ENCODE measurements around the gene VNN1. TPM values are rescaled to one million over a fixed set of nuclear protein-coding genes. Genes with fewer than 3 reads are reported as not detected.

Gene VNN1
- total and polyA plus RNA-seq, 4 donors, result 0.69 to 21.8 (median 3.1) TPM

DNA sequence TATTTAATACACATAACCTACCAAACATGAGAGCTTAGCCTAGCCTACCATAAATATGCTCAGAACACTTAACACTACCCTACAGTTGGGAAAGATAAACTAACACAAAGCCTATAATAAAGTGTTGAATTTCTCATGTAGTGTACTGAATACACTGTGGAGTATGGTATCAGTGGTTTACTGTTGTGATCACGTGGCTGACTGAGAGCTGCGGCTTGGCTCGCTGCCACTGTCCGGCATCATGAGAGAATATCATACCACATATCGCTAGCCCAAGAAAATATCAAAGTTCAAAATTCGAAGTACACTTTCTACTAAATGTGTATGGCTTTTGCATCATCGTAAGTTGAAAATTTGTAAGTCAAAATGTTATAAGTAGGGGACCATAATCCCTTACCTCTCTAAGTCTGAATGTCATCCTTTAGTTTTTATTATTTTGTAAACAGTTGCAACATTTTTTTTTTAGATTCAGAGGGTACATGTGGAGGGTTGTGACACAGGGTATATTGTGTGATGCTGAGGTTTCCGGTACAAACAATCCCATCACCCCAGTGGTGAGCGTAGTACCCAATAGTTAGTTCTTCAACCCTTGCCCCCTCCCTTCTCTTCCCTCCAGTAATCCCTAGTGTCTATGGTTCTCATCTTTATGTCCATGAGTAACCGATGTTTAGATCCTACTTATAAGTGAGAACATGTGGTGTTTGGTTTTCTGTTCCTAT is 40.3 kb downstream of the VNN1 start:
- no peaks in the 10 kb centered on the region for H3K36me3 ChIP-seq (ENCODE audit: control insufficient read depth in 1 of 2, insufficient read depth in 2 of 2, low read length in 1 of 2)
- no peak overlapping the region for H3K27ac ChIP-seq (ENCODE audit: low read depth in 1 of 2, low read length in 2 of 2)
- ATAC-seq (ENCODE audit: low FRiP score) (no peak), DNase-seq (no peak)
- WGBS, 2 donors, result 85% methylated on average over 10 of the region's 10 CpGs
- no peaks in the 10 kb centered on the region for H3K27me3 ChIP-seq (ENCODE audit: control insufficient read depth in 1 of 2, insufficient read depth in 2 of 2, low read length in 1 of 2)
- intact Hi-C loops (cut with DNase I), result loop anchor here (5.0 to 10.0 kb wide), 2 partner anchors 109 to 121 kb away; partner anchors contain the start of gene SLC18B1 (in 1 of the 2)
- H3K4me1 ChIP-seq (ENCODE audit: control insufficient read depth in 1 of 2, insufficient read depth in 2 of 2, low read length in 2 of 2), result no peaks in the 10 kb centered on the region
- H3K4me3 ChIP-seq (ENCODE audit: low read length in 2 of 2), result no peak overlapping the region
- no peaks in the 10 kb centered on the region for H3K9me3 ChIP-seq (ENCODE audit: control insufficient read depth, low read length)

DNA sequence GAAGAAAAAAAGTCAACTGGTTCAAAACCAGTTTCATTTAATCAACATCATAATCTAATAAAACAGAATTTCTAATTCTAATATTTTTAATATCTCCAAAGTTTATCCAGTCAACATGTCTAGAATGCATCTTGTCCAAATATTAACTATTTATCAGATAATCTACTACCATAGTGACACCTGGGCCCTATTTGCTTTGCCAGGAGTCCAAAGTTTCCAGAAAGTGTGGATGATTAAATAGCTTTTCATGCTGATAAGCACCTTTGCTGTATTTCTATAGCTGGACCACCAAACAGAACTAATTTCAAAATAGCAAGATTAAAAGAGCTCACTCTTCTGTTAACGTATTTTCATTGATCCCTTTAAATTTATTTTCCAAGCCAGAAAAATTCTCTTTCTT is 42.6 kb downstream of the VNN1 start:
- H3K4me3 ChIP-seq (ENCODE audit: low read length in 2 of 2), result no peak overlapping the region
- no peak for DNase-seq
- H3K27ac ChIP-seq (ENCODE audit: low read depth in 1 of 2, low read length in 2 of 2), result no peak overlapping the region
- no peaks in the 10 kb centered on the region for H3K27me3 ChIP-seq (ENCODE audit: control insufficient read depth in 1 of 2, insufficient read depth in 2 of 2, low read length in 1 of 2)
- intact Hi-C loops (cut with DNase I), result loop anchor here (5.0 to 10.0 kb wide), 2 partner anchors 111 to 124 kb away; partner anchors contain the start of gene SLC18B1 (in 1 of the 2)
- WGBS, 2 donors, result 89 to 100% methylated on average over 1 of the region's 1 CpG
- no peaks in the 10 kb centered on the region for H3K4me1 ChIP-seq (ENCODE audit: control insufficient read depth in 1 of 2, insufficient read depth in 2 of 2, low read length in 2 of 2)
- H3K36me3 ChIP-seq (ENCODE audit: control insufficient read depth in 1 of 2, insufficient read depth in 2 of 2, low read length in 1 of 2), result no peaks in the 10 kb centered on the region
- H3K9me3 ChIP-seq (ENCODE audit: control insufficient read depth, low read length), result no peaks in the 10 kb centered on the region
- no peak for ATAC-seq (ENCODE audit: low FRiP score)

DNA sequence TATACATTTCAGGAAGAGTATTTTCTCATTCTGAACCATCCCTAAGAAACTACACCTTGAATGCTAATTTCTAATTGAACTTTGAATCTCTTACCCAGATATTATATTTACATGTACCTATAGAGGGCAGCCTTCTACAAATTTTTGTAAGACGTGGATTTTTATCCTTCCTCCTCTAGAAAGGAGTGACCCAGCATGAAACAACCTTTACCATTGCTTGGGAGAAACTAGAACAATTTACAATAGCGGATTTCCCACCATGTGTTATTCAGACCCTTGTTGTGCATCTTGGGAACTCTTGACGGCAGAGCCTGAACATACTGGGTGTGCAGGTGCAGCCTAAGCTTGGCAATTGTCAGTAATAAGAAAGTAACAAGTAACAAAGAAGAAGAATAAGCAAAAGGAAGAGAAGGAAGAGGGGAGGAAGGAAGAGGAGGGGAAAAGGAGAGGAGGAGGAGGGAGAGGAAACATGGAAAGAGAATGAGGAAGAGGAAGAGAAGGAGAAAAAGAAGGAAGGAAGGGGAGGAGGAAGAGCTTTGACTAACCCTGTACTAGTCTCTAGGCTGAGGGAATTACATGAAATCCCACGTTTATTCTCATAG is 44.1 kb downstream of the VNN1 start:
- ATAC-seq (ENCODE audit: low FRiP score) (peak; percentile 67), DNase-seq (no peak)
- H3K4me1 ChIP-seq (ENCODE audit: control insufficient read depth in 1 of 2, insufficient read depth in 2 of 2, low read length in 2 of 2), result no peaks in the 10 kb centered on the region
- no peak overlapping the region for H3K4me3 ChIP-seq (ENCODE audit: low read length in 2 of 2)
- intact Hi-C loops (cut with DNase I), result loop anchor here (5.0 to 10.0 kb wide), 2 partner anchors 113 to 125 kb away; partner anchors contain the start of gene SLC18B1 (in 1 of the 2)
- H3K27ac ChIP-seq (ENCODE audit: low read depth in 1 of 2, low read length in 2 of 2), result no peak overlapping the region
- H3K27me3 ChIP-seq (ENCODE audit: control insufficient read depth in 1 of 2, insufficient read depth in 2 of 2, low read length in 1 of 2), result no peaks in the 10 kb centered on the region
- no peaks in the 10 kb centered on the region for H3K9me3 ChIP-seq (ENCODE audit: control insufficient read depth, low read length)
- 4 to 5% methylated on average over 4 of the region's 4 CpGs for WGBS, 2 donors
- H3K36me3 ChIP-seq (ENCODE audit: control insufficient read depth in 1 of 2, insufficient read depth in 2 of 2, low read length in 1 of 2), result no peaks in the 10 kb centered on the region

DNA sequence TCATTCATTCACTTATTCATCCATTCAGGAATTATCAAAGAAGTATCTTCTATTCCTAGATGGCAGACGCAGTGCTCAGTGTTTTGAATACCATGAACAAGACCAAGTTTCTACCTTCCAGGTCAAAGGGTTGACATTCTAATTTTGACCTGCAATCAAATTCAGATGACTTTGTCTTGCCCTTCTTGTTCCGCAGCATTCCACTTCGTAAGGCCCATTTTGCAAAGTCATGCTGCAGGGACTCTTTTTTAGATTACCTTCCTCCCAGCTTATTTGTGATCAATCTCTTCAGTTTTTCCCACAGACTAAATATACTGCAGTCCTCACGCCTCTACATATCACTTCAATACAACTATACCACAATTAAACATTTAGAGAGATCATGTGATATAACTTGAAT is 47.7 kb downstream of the VNN1 start:
- ATAC-seq (ENCODE audit: low FRiP score), result no peak
- no peaks in the 10 kb centered on the region for H3K27me3 ChIP-seq (ENCODE audit: control insufficient read depth in 1 of 2, insufficient read depth in 2 of 2, low read length in 1 of 2)
- no peak for DNase-seq
- no peaks in the 10 kb centered on the region for H3K4me1 ChIP-seq (ENCODE audit: control insufficient read depth in 1 of 2, insufficient read depth in 2 of 2, low read length in 2 of 2)
- no peak overlapping the region for H3K27ac ChIP-seq (ENCODE audit: low read depth in 1 of 2, low read length in 2 of 2)
- H3K36me3 ChIP-seq (ENCODE audit: control insufficient read depth in 1 of 2, insufficient read depth in 2 of 2, low read length in 1 of 2), result no peaks in the 10 kb centered on the region
- no peak overlapping the region for H3K4me3 ChIP-seq (ENCODE audit: low read length in 2 of 2)
- 76 to 84% methylated on average over 4 of the region's 4 CpGs for WGBS, 2 donors
- H3K9me3 ChIP-seq (ENCODE audit: control insufficient read depth, low read length), result no peaks in the 10 kb centered on the region
- intact Hi-C loops (cut with DNase I), result no loop called here

DNA sequence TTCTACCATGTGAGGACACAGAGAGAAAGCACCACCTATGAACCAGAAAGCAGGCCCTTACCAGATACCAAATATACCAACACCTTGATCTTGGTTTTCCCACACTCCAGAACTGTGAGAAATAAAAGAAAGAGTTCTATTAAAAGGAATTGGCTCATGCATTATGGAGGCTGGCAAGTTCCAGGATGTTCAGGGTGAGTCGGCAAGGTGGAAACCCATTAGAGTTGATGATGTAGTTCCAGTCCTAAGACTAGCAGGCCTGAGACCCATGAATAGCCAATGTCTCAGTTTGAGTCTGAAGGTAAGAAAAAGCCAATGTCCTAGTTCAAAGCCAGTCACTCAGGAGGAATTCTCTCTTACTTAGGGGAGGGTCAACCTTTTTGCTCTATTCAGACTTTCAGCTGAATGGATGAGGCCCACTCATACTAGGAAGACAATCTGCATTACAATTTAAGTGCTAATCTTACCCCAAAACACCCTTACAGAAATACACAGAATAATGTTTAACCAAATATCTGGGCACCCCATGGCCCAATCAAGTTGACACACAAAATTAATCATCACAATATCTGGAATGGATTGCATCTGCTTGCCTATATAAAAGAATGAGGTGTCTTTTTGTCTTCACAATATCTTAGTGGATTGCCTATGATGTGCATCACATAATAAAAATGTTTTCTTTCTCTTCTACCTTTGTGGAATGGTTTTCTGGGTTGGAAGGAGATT is 49.4 kb downstream of the VNN1 start:
- H3K4me1 ChIP-seq (ENCODE audit: control insufficient read depth in 1 of 2, insufficient read depth in 2 of 2, low read length in 2 of 2), result no peaks in the 10 kb centered on the region

DNA sequence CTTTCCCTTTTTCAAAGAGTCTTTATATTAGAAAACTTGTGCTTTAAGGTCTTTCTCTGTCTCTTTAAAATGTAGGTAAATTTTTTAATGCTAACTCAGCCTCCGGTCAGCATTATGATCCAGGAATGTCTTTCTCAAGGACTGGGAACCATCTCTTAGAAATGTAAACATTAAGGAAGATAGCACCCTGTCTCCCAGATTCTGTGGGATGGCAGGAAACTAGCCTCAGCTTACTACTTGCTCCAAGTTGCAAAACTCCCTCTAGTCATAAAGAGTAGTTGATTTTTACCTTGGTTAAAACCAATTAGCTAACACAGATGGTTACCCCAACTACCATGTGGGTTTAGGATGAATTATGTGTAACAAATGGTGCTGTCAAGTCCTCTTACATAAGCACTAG is 50.2 kb downstream of the VNN1 start:
- H3K4me1 ChIP-seq (ENCODE audit: control insufficient read depth in 1 of 2, insufficient read depth in 2 of 2, low read length in 2 of 2), result no peaks in the 10 kb centered on the region
- no peaks in the 10 kb centered on the region for H3K9me3 ChIP-seq (ENCODE audit: control insufficient read depth, low read length)
- 69 to 82% methylated on average over 1 of the region's 1 CpG for WGBS, 2 donors
- no peaks in the 10 kb centered on the region for H3K36me3 ChIP-seq (ENCODE audit: control insufficient read depth in 1 of 2, insufficient read depth in 2 of 2, low read length in 1 of 2)
- H3K27ac ChIP-seq (ENCODE audit: low read depth in 1 of 2, low read length in 2 of 2), result no peak overlapping the region
- ATAC-seq (ENCODE audit: low FRiP score) (no peak), DNase-seq (no peak)
- no peak overlapping the region for H3K4me3 ChIP-seq (ENCODE audit: low read length in 2 of 2)
- intact Hi-C loops (cut with DNase I), result no loop called here
- no peaks in the 10 kb centered on the region for H3K27me3 ChIP-seq (ENCODE audit: control insufficient read depth in 1 of 2, insufficient read depth in 2 of 2, low read length in 1 of 2)

More for the DNA sequence above, 49.4 kb downstream of the VNN1 start:
- intact Hi-C loops (cut with DNase I), result no loop called here
- 92 to 100% methylated on average over 1 of the region's 1 CpG for WGBS, 2 donors
- DNase-seq, result no peak
- no peaks in the 10 kb centered on the region for H3K36me3 ChIP-seq (ENCODE audit: control insufficient read depth in 1 of 2, insufficient read depth in 2 of 2, low read length in 1 of 2)
- ATAC-seq (ENCODE audit: low FRiP score), result no peak
- no peaks in the 10 kb centered on the region for H3K9me3 ChIP-seq (ENCODE audit: control insufficient read depth, low read length)
- H3K27ac ChIP-seq (ENCODE audit: low read depth in 1 of 2, low read length in 2 of 2), result no peak overlapping the region
- H3K27me3 ChIP-seq (ENCODE audit: control insufficient read depth in 1 of 2, insufficient read depth in 2 of 2, low read length in 1 of 2), result no peaks in the 10 kb centered on the region
- no peak overlapping the region for H3K4me3 ChIP-seq (ENCODE audit: low read length in 2 of 2)

DNA sequence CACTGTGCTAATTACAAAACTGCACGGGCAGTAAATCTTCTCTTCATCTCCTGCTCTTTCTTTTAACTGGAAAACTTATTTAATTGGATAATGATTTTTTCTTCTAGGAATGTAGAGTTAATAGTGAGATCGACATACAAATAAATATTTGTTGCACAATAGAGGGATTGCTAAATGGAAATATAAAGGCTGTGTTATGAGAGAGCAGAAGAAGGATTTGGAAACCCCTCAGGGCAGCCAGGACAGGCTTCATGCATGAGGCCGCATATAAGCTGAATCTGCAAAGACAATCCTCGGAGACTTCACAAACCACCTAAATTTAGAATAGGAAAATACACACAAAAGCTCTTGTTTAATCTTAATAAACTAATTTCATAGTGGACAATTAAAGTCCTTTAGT is 51.9 kb downstream of the VNN1 start:
- ATAC-seq (ENCODE audit: low FRiP score), result no peak
- Histone ChIP-seq H3K27ac (ENCODE audit: low read depth in 1 of 2, low read length in 2 of 2) (no peak overlapping the region), H3K36me3 (ENCODE audit: control insufficient read depth in 1 of 2, insufficient read depth in 2 of 2, low read length in 1 of 2) (no peaks in the 10 kb centered on the region), H3K27me3 (ENCODE audit: control insufficient read depth in 1 of 2, insufficient read depth in 2 of 2, low read length in 1 of 2) (no peaks in the 10 kb centered on the region), H3K4me3 (ENCODE audit: low read length in 2 of 2) (no peak overlapping the region), H3K9me3 (ENCODE audit: control insufficient read depth, low read length) (no peaks in the 10 kb centered on the region), H3K4me1 (ENCODE audit: control insufficient read depth in 1 of 2, insufficient read depth in 2 of 2, low read length in 2 of 2) (no peaks in the 10 kb centered on the region)
- no peak for DNase-seq
- 90% methylated on average over 4 of the region's 4 CpGs for WGBS, 2 donors
- intact Hi-C loops (cut with DNase I), result no loop called here

DNA sequence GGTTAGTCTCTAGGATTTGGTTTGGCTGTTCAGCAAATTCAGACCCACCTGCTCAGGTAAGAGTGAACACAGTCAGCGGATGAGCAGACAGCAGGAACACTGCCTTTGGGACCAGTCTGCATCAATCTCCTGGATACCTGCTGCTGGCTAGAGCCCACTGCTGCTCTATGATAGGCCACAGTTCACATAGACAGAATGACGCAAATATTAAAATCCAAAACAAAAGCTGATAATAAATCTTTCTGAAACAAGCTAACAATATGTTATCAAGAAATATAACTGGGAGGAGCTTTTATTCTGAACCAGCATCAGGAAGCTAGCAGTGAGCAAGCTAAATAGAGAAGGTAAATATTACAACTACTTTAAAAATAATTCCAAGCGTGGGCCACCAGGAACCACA is 54.8 kb downstream of the VNN1 start, which contains the start of gene TAAR1:
Gene TAAR1, minus strand, starts transcription at position 101 of the 400 bp plus-strand sequence. CDS start 13,179 bp downstream, outside the sequence.
- Histone ChIP-seq H3K27me3 (ENCODE audit: control insufficient read depth in 1 of 2, insufficient read depth in 2 of 2, low read length in 1 of 2) (no peaks in the 10 kb centered on the region), H3K27ac (ENCODE audit: low read depth in 1 of 2, low read length in 2 of 2) (no peak within 1 kb of the TSS), H3K9me3 (ENCODE audit: control insufficient read depth, low read length) (no peaks in the 10 kb centered on the region), H3K4me3 (ENCODE audit: low read length in 2 of 2) (no peak within 1 kb of the TSS), H3K36me3 (ENCODE audit: control insufficient read depth in 1 of 2, insufficient read depth in 2 of 2, low read length in 1 of 2) (no peaks in the 10 kb centered on the region), H3K4me1 (ENCODE audit: control insufficient read depth in 1 of 2, insufficient read depth in 2 of 2, low read length in 2 of 2) (no peaks in the 10 kb centered on the region)
- DNase-seq, result no peak
- no peak for ATAC-seq (ENCODE audit: low FRiP score)
- WGBS, 2 donors, result 73 to 88% methylated on average over 3 of the region's 3 CpGs
- intact Hi-C loops (cut with DNase I), result no loop called here
